Measurements from ENCODE around the gene MOB1A. TPM values are rescaled to one million over a fixed set of nuclear protein-coding genes. Genes with fewer than 3 reads are reported as not detected.
"Not testable (repeated sequence)": the region's sequence is repeated elsewhere in the genome, so short reads cannot be mapped to it uniquely, and the experiment has no call there.

Gene MOB1A
- total RNA-seq: 100 to 1,000 TPM; 163 to 165 TPM

DNA sequence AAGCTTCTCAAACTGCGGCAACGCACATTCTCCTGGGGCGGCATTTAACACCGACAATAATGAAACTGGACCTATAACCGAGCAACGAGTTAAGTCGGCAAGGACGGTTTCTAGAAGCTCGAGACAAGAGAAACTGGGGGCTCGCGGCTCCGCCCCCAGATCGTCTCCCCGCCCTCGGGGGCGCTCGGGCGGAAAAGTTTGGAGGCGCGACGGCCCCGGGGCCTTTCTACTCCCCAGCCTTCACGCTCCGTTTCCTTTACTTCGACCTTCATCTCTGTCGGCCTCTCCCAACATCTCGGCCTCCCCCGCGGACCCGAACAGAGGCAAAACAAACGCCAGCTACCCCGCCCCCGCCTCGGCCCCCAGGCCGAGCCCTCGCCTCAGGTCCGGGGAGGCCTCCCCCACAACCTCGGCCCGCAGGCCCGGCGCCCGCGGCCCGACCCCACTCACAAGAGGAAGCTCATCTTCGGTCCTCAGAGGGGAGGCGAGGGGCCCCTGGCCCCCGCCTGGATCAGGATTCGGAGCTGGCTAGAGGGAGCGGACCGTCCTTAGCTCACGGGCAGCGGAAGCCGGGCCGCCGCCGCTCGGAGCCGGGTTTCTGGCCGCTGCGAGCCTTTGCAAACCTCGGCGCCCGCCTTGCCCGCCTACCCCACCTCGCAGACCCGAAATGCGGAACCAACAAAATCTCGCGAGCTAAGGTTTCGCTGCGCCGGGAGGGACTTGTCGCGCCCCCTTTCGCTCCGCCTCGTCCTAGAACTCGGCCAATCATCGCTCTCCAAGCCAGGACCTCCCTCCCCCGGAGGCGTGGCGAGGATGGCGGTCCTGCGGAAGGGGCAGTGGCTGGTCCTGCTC, at the start of gene MOB1A:
MOB1A (minus strand) TSS at position 669 of the 852 bp plus-strand sequence; CDS start at position 464, 205 bp downstream.
- POLR2A ChIA-PET: interaction anchor here (0.6 to 1.8 kb wide), 4 partner anchors 20 to 316 kb away, joined by 3 to 28 read pairs (median 4); partner anchors contain the start of gene MTHFD2
- Mint-ChIP-seq H3K4me1 (peaks cover 42% of the 10 kb centered on the region), H3K9me3 (no peaks in the 10 kb centered on the region), H3K27me3 (no peaks in the 10 kb centered on the region), H3K4me3 (peak within 1 kb of the TSS; percentile 92), H3K27ac (peak within 1 kb of the TSS; percentile 94), H3K36me3 (ENCODE audit: low read depth) (peaks cover 19% of the 10 kb centered on the region)
- peak; percentile 99 for DNase-seq
- CTCF ChIA-PET: interaction anchor here (0.6 to 11.1 kb wide), 15 partner anchors 10 to 1476 kb away, joined by 3 to 83 read pairs (median 4); partner anchors contain the start of gene MTHFD2

DNA sequence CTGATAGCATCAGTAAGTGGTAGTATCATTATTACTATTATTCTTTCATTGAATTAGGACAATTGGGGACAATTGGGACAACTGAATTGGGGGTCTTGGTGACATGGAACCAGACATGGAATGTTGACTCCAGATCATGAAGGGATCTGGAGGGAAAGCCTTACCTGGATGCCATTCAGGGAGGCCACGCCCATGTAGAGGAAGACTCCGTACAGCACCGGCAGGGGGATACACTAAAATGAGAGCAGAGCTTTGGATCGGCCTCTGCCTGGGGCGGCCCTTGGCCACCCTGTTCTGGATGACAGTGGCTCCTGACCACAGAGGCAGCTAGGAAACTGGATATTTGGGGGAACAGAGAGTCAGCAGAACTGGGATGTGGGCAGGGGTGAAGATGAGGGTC, 49.0 kb upstream of the MOB1A start:
- Mint-ChIP-seq H3K36me3 (ENCODE audit: low read depth) (no peaks in the 10 kb centered on the region), H3K27me3 (no peaks in the 10 kb centered on the region), H3K9me3 (no peaks in the 10 kb centered on the region), H3K4me1 (peaks cover 3% of the 10 kb centered on the region), H3K4me3 (no peak overlapping the region), H3K27ac (no peak overlapping the region)
- no peak for DNase-seq
- CTCF ChIA-PET: interaction anchor here (1.2 to 1.7 kb wide), 4 partner anchors 12 to 22 kb away, joined by 3 to 6 read pairs (median 3); no protein-coding TSS in a partner anchor
- POLR2A ChIA-PET: no interaction called here

GRCh38 chr2:74226648-74227213, 48.1 kb upstream of the MOB1A start:
- Mint-ChIP-seq H3K9me3 (no peaks in the 10 kb centered on the region), H3K36me3 (ENCODE audit: low read depth) (no peaks in the 10 kb centered on the region), H3K4me1 (peaks cover 3% of the 10 kb centered on the region), H3K27me3 (no peaks in the 10 kb centered on the region), H3K27ac (no peak overlapping the region), H3K4me3 (no peak overlapping the region)
- DNase-seq: no peak
- ChIA-PET POLR2A (no interaction called here), CTCF (interaction anchor here (1.2 to 1.7 kb wide), 2 partner anchors 13 to 15 kb away, joined by 3 to 6 read pairs; no protein-coding TSS in a partner anchor)

GRCh38 chr2:74225698-74226459, 47.2 kb upstream of the MOB1A start:
- peaks cover 6% of the 10 kb centered on the region for H3K36me3 Mint-ChIP-seq (ENCODE audit: low read depth)
- CTCF ChIA-PET: interaction anchor here (0.6 kb wide), 1 partner anchor 84 kb away, joined by 3 read pairs; no protein-coding TSS in a partner anchor
- H3K27me3 Mint-ChIP-seq: no peaks in the 10 kb centered on the region
- no peaks in the 10 kb centered on the region for H3K9me3 Mint-ChIP-seq
- DNase-seq: no peak
- H3K27ac Mint-ChIP-seq: no peak overlapping the region
- POLR2A ChIA-PET: no interaction called here
- peaks cover 3% of the 10 kb centered on the region for H3K4me1 Mint-ChIP-seq
- H3K4me3 Mint-ChIP-seq: no peak overlapping the region

DNA sequence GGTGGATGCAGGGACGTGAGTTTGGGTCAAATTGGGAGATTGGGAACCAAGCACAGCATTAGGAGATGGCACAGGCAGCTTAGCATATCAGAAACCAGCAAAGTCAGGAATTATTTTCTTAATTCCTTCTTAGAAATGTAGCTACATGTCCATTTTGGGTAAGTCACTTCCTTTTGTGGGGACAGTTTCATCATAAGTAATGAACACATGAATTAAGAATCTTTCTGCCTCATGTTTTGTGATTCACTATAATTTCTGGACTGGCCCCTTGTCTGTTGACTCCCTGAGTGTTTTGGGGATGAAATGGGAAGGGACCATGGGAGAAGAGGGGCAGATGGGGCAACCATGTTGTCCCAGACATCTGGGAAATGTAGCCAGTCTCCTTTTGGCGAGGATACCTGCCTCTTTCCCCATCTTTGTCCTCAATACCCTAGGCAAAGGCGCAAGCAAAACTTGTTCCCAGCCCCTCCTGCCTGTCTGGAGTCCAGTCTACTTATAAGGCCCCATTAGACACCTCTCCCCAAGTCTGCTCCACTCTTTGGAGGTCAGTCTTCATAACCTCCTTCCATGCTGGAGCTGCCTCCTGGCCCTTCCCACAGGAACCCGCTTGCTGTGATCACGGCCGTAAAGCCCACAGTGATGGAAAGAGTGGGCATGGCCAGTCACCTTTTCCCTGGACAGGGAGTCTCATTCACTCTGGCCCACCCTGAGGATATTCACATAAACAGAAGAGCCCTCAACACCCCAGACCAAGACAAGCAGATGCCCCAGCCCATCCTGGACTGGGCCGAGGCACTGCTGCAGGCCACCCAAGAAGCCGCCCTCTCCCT, 45.5 kb upstream of the MOB1A start:
- peaks cover 9% of the 10 kb centered on the region for H3K36me3 Mint-ChIP-seq (ENCODE audit: low read depth)
- CTCF ChIA-PET: interaction anchor here (1.1 kb wide), 1 partner anchor 13 kb away, joined by 4 read pairs; no protein-coding TSS in a partner anchor
- no peaks in the 10 kb centered on the region for H3K27me3 Mint-ChIP-seq
- no peaks in the 10 kb centered on the region for H3K9me3 Mint-ChIP-seq
- H3K4me3 Mint-ChIP-seq: no peak overlapping the region
- no peak overlapping the region for H3K27ac Mint-ChIP-seq
- no peak for DNase-seq
- POLR2A ChIA-PET: no interaction called here
- peaks cover 3% of the 10 kb centered on the region for H3K4me1 Mint-ChIP-seq

DNA sequence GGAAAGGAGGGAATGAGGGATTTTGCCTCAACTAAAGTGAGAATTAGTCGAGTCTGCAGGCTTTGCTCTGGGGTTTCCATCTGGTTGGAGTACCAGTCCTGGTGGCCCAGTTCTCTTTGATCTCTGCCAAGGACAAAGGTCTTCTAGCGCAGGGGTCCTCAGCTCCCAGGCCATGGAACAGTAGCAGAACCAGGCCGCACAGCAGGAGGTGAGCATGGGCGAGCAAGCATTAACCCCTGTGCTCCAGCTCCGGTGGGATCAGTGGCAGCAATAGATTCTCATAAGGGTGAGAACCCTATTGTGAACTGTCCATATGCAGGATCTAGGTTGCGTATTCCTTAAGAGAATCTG, 43.6 kb upstream of the MOB1A start:
- ChIA-PET POLR2A (no interaction called here), CTCF (no interaction called here)
- H3K27me3 Mint-ChIP-seq: no peaks in the 10 kb centered on the region
- H3K27ac Mint-ChIP-seq: no peak overlapping the region
- H3K4me3 Mint-ChIP-seq: no peak overlapping the region
- peaks cover 12% of the 10 kb centered on the region for H3K36me3 Mint-ChIP-seq (ENCODE audit: low read depth)
- DNase-seq: no peak
- peaks cover 3% of the 10 kb centered on the region for H3K4me1 Mint-ChIP-seq
- H3K9me3 Mint-ChIP-seq: no peaks in the 10 kb centered on the region

DNA sequence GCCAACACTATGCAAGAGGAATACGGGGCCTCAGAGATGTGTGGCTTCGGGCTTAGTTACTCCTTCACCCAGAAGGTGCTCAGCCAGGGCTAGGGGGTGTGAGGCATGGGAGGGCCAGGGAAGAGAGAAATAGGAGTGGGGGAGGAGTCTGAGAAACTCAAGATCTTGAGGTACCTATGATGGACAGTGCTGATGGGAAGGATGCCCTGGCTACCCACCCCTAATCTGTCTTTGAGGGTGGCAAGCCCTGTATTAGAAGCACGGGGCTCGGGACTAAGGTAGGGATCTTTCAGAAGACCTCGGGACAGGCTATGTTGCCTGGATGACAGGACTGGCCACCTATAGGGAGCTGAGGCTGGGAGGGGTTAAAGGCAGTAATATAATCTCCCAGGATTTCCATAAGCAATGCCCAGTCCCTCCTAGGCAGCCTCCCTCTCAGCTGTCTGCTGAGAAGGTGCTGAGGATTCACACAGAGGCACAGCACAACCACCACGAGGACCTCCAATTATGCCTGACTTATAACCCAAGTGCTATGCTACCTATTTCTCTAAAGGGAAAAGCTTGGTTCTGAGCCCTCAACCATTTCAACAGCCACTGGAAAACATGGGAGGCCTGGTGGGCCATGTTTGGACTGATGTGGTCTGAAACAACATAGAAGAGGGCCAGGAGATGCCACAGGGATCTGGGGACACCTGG, 43.1 kb upstream of the MOB1A start:
- Mint-ChIP-seq H3K9me3 (no peaks in the 10 kb centered on the region), H3K36me3 (ENCODE audit: low read depth) (peaks cover 16% of the 10 kb centered on the region), H3K27ac (no peak overlapping the region), H3K4me1 (peaks cover 3% of the 10 kb centered on the region), H3K4me3 (no peak overlapping the region), H3K27me3 (no peaks in the 10 kb centered on the region)
- POLR2A ChIA-PET: no interaction called here
- CTCF ChIA-PET: no interaction called here
- DNase-seq: no peak

DNA sequence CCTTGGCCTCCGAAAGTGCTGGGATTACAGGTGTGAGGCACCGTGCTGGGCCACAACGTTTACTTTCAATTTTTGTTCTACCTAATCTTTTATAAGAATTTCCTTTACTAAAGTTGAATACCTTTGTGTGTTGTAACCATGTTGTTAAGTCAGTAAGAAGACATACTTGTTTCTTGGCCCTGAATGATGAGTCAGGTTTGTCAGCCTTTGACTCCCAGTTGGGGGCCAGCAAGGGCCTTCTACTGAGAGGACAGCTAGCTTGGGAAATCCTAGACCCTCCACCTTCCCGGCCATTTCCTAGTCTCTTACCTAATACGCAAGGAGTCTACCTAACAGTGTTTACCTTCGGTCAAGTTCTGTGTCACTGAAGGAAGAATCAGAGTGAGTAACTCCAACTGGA, 42.4 kb upstream of the MOB1A start:
- no peaks in the 10 kb centered on the region for H3K9me3 Mint-ChIP-seq
- H3K27me3 Mint-ChIP-seq: no peaks in the 10 kb centered on the region
- peaks cover 3% of the 10 kb centered on the region for H3K4me1 Mint-ChIP-seq
- peaks cover 19% of the 10 kb centered on the region for H3K36me3 Mint-ChIP-seq (ENCODE audit: low read depth)
- no peak overlapping the region for H3K27ac Mint-ChIP-seq
- H3K4me3 Mint-ChIP-seq: no peak overlapping the region
- POLR2A ChIA-PET: no interaction called here
- DNase-seq: no peak
- CTCF ChIA-PET: no interaction called here

DNA sequence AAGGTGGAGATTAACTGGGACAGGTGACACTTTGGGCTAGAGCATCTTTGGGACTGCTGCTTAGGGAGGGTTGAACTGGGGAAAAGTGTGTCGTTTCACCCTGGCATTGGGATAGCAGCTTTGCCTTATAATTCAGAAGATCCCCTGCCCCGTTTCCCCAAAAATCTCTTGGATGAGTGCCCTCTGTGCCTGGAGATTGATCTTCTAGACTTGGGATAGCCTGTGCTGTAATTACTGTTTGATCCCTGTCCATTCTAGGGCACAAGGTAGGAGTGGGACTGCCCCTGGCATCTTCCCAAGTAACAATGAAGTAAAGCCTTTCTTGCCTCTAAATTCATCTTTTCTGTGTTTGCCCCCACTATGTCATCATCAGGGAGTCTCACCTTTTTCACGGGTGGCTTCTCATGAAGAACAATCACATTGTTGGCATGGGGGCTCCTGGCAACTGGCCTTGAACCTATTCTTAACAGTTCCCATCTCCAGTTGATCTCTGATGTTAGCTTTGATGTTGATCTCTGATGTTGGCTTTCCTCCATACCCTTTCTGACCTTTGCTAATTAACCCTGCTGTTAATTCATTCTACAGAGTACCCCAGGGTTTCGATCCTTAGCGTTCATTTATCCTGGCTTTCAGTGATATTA, 41.3 kb upstream of the MOB1A start:
- POLR2A ChIA-PET: no interaction called here
- H3K9me3 Mint-ChIP-seq: no peaks in the 10 kb centered on the region
- H3K36me3 Mint-ChIP-seq (ENCODE audit: low read depth): peaks cover 22% of the 10 kb centered on the region
- H3K4me3 Mint-ChIP-seq: no peak overlapping the region
- H3K27me3 Mint-ChIP-seq: no peaks in the 10 kb centered on the region
- CTCF ChIA-PET: no interaction called here
- no peak for DNase-seq
- H3K27ac Mint-ChIP-seq: peak overlapping the region; percentile 44
- peaks cover 4% of the 10 kb centered on the region for H3K4me1 Mint-ChIP-seq

- POLR2A ChIA-PET: no interaction called here
- H3K36me3 Mint-ChIP-seq (ENCODE audit: low read depth): peaks cover 34% of the 10 kb centered on the region
- CTCF ChIA-PET: interaction anchor here (0.7 to 1.8 kb wide), 6 partner anchors 10 to 118 kb away, joined by 3 to 8 read pairs (median 4); partner anchors contain the start of gene MTHFD2
- no peak for DNase-seq
- H3K27me3 Mint-ChIP-seq: no peaks in the 10 kb centered on the region
- H3K4me1 Mint-ChIP-seq: peaks cover 1% of the 10 kb centered on the region
- H3K4me3 Mint-ChIP-seq: no peak overlapping the region
- no peaks in the 10 kb centered on the region for H3K9me3 Mint-ChIP-seq
- no peak overlapping the region for H3K27ac Mint-ChIP-seq
Observed at GRCh38 chr2:74216642-74217041, 38.0 kb upstream of the MOB1A start.

- H3K9me3 Mint-ChIP-seq, H3K4me3 Mint-ChIP-seq, DNase-seq, H3K4me1 Mint-ChIP-seq, POLR2A ChIA-PET, H3K27ac Mint-ChIP-seq, H3K27me3 Mint-ChIP-seq: not testable (repeated sequence)
- CTCF ChIA-PET: interaction anchor here (0.8 to 1.8 kb wide), 8 partner anchors 9 to 118 kb away, joined by 3 to 8 read pairs (median 3); partner anchors contain the start of gene MTHFD2
- peaks cover 36% of the 10 kb centered on the region for H3K36me3 Mint-ChIP-seq (ENCODE audit: low read depth)
Observed at GRCh38 chr2:74215771-74216170, 37.1 kb upstream of the MOB1A start.

Measured in activated CD4-positive, alpha-beta T cell treated with anti-CD3 and anti-CD28 coated beads, Interleukin-2, amount 10 ng/mL, durations not matched to agents 7 days and 5 days (primary cell).